Measurements from ENCODE around the gene EPB41.
"Not testable (repeated sequence)": the region's sequence is repeated elsewhere in the genome, so short reads cannot be mapped to it uniquely, and the experiment has no call there.

EPB41 gene

DNA sequence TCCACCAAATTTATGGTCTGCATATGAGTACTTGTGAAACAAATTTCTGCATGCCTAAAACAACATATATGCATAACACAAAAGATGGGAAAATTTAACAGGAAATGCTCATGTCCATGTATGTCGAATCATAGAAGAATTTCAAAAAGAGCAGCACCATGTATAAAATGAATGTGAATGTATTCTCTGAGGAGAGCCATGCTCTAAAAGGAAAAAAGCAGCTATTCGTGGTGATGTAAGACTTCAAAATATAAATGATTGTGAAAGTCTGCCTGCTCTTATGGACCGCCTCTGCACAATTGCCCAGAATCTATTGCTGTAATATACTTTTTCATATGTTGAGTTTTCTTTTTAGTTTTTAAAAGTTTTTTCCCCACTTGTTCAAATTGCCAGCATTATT is 66.8 kb downstream of the EPB41 start:
- DNase-seq (ENCODE audit: low read depth in 2 of 2): no peak

DNA sequence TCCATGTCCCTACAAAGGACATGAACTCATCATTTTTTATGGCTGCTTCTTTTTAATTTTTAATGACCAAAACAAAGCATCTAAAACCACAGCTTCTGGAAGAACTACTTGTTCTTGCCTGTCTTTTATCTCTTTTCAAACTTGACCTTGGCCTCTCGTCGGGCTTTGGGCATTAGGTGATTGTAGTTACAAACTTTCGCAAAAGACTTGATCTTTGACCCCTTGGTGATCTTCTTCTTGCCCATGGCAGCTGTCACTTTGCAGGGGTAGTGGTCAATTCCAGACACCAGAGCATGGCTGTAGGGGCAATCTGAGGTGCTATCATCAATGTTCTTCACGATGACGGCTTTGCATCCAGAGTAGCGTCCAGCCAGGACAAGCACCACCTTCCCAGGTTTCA is 67.8 kb downstream of the EPB41 start:
- DNase-seq (ENCODE audit: low read depth in 2 of 2): no peak

DNA sequence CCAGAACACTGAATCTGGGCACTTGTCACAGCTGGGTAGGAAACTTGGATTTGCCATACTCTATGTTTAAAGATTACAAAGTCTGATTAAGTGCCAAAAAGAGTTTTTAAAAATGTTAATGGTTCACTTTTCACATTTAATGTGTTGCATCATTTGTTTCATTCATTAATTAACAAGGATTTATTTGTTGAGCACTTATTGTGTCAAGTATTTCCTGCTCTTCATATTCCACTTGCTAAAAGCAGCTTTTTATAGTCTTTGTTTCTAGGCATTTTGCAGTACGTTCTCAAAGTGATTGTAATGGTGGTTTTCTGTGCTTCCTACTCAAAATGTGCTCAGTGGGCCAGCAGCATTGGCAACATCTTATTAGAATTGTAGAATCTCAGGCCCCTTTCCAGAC is 68.7 kb downstream of the EPB41 start:
- DNase-seq (ENCODE audit: low read depth in 2 of 2): no peak

DNA sequence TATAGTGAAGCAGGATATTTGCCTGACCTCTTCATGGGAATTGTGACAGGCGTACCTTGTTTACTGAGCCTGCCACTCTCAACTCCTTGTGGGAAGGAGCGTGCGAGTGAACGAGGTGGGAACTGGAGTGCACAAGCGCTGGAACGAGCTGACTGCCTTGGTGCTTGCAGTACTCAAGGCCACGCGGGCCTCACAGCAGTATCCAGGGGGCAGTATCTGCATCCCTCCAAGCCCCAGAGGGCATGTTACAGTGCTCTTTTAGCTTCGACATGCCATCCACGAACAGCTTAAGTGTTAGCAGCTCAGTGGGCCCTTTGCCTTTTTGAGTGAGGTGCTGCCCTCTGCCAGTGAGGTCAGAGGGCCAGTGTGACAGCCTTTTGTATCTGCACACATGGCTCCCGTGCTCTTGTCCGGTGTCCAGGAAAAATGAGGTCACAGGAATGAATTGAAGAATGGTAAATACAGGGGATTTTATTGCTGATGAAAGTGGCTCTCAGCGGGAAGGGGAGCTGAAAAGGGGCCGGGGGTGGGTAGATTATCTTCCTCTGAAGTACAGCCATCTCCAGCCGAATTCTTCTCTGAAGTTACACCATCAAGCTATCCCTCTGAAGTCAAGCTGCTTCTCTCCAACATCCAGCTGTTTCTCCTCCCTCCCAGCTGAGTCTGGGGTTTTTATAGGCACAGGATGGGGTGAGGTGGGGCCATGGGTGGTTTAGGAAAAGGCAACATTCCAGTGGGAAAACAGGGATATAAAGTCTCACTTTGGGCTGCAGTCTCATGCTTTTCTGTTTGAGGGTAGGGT is 69.3 kb downstream of the EPB41 start:
- no peak for DNase-seq (ENCODE audit: low read depth in 2 of 2)

DNA sequence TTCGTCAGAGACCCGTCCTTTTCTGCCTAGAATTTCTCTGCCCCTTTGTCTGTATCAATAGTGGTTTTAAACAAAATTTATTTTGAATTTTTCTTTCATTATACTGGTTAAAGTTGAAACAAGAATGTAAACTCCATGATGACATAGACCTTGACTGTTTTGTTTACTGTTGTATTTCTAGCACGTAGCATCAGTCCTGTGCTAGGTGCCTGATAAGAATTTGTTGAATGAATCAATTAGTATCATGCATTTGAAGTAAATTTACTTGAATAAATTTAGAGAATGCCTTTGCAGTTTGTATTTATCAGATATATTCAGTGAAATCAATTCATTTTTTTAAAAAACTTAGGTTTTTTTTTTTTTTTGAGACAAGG is 69.9 kb downstream of the EPB41 start:
- no peak for DNase-seq (ENCODE audit: low read depth in 2 of 2)

DNA sequence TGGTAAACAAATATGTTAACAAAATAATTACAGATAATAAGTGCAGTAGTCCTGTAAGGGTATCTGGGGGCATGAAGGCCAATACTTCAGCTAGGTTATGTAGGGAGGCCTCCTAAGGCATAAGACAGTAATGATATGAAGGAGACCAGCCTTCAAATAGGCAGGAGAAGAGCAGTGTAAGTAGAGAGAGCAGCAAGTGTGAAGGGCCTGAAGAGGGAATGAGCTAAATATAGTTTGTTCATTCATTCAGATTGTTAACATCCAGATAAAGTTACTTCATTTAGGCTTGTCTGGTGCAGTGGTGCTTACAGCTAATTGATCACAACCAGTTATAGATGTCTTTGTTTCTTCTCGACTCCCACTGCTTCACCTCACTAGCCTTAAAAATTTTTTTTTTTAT is 71.1 kb downstream of the EPB41 start:
- no peak for DNase-seq (ENCODE audit: low read depth in 2 of 2)

DNA sequence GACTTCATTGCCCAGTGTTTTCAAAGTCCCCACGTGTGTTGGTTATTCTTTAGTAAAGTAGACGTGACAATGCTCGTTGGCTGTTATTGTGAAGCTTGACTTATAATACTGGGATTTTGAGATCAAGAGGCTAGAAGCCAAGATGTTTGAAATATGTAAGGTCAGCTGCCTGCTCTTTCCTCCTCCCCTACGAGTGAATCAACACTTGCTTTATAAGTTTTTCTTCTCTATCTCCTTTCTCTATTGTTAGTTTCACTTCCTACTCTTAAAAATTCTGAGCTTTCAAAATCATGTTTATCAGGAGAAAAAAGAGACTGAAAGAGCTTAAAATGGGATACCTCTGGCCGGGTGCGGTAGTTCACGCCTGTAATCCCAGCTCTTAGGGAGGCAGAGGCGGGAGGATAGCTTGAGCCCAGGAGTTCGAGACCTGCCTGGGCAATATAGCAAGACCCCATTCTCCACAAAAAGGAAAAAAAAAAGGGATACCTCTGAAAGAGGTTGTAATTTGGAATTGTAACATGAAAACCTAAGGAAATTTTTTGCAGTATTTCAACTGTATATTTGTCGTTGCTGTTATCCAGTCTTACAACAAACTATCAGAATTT is 72.0 kb downstream of the EPB41 start:
- DNase-seq (ENCODE audit: low read depth in 2 of 2): no peak

DNA sequence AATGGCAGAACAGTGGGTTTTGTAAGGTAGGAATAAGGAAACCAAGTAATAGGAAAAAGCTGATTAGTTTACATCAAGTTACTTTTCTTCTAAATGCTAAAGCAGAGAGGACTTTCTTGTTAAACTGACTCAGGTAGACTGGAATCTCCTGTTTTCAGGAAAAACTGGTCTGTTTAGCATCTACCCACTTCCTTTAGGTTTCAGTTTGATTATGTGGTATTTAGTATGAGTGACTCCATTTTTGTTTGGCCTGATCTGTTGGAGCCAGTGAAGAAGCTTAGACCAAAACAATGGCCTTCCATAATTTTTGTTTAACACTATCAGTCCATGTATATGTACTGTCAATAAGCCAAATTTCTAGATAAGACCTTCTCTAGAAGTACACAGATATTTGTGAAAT is 88.4 kb downstream of the EPB41 start:
- no peak for DNase-seq (ENCODE audit: low read depth in 2 of 2)

DNA sequence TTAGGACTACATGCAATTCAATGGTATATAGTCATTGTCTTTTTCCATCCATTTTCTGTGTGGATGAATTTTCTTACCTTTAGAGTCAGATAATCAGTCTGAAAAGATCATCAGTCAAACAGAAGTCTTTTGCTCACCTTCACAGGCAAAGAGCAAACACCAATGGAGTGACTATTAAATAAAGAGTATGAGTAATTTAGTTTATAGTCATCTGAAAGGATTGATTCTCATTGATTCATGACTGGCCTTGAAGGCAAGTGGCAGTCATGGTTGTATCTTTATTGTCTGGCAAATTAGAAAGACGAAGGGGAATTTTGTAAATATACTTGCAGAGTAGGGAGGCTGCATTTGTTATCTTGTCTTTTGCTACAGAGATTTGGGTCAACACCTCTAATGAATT is 89.9 kb downstream of the EPB41 start:
- no peak for DNase-seq (ENCODE audit: low read depth in 2 of 2)

DNA sequence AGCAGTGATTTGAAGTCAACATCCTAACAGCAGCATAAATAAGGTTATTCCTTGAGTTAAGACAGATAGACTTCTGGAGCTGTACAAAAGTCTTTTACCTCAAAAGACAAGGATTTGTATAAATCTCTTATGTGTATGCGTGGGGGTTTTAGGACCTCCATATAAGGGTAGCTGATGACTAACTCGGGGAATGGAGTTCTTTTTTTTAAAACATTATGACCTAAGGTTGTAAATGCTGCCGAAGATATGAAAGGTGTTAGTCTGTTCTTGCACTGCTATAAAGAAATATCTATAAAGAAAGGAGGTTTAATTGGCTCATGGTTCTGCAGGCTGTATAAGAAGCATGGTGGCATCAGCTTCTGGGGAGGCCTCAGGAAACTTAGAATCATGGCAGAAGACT is 90.4 kb downstream of the EPB41 start:
- DNase-seq (ENCODE audit: low read depth in 2 of 2): no peak

DNA sequence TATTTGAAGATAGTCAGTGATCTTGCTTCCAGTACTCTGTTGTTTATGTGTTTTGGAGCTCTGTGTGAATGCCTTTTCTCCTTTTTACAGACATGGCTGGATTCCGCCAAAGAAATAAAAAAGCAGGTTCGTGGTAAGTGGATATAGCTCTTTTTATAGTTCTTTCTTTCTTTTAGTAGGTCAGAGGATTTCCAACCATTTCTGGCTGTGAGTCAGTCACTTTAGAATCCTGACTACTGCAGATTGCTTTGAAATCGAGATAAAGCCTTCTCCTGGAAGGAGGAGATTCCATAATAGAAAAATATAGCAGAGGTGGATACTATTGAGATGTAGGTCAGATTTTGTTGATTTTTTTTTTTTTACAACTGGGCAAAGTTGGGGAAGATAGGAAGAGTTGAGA is 97.4 kb downstream of the EPB41 start:
- no peak for DNase-seq (ENCODE audit: low read depth in 2 of 2)

DNA sequence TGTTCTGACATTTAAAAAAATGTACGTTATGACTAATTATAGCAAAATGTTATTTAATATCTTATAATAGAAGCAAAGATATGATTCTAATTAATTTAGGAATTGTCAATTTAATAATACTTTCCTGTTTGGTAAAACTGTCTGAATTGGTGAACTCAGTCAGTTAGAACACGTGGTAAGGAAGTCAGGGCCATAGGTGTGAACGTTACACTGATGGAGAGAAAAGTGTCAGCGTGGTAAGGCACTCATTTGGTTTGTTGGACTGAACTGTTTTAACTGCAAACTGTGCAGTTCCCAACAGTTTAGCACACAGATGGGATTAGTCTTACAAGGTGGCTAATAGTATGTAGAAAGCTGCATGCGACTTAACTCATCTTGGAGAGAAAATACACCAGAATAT is 102.9 kb downstream of the EPB41 start:
- no peak for DNase-seq (ENCODE audit: low read depth in 2 of 2)

DNA sequence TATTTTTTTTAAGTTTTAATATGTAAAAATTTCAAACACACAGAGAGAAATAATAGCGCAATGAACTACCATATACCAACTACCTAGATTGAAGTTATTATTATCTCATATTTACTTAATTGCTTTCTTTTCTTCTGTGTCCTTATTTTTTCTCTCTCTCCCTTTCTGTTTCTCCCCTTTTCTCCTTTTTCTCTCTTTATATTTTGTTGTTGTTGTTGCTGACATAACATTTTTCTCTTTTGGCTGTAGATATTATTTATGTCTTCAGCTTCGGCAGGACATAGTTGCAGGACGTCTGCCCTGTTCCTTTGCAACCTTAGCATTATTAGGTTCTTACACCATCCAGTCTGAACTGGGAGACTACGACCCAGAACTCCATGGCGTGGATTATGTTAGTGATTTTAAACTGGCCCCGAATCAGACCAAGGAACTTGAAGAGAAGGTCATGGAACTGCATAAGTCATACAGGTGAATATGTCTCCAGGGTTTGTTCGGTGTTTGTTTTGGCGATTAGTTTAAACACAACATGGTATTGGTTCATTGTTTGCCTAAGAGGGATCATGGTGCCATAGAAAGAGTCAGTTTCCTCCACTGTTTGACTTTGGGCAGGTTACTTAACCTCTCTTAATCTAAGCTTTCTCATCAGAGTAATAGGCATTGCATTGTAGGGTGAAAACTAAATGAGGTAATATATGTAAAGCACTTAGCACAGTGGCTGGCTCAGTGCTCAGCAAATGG is 103.8 kb downstream of the EPB41 start:
- DNase-seq (ENCODE audit: low read depth in 2 of 2): no peak

DNA sequence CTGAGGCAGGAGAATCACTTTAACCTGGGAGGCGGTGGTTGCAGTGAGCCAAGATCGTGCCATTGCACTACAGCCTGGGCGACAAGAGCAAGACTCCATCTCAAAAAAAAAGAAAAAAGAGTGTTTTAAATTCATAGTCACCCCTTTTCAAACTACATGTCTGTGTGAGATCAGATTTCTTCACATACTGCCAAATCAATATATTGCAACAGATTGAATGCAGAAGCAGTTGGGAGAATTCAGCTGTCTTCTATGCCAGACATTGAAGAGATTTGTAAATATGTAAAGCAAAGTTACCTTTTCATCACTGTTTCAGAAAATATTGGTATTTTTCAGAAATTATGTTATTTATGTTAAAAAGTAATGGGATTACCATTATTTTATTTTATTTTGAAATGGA is 108.3 kb downstream of the EPB41 start:
- DNase-seq (ENCODE audit: low read depth in 2 of 2): no peak

DNA sequence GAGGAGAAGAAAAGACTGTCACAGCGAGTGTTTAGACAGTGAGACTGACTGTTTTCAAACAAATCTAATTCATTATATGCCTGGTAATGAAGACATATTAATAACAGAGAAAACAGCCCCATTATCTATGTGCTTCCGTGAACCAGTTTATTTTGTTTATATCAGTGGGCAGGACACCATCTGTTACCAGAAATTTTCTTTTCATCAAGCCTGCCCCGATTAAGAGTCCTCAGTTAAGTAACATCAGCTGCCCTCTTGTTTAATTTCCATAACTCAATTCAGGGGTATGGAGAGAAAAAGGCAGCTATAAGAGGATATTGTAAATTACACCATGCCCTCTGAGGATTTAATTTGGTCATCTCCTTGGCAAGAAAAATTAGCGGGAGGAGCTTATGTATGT is 115.3 kb downstream of the EPB41 start:
- DNase-seq (ENCODE audit: low read depth in 2 of 2): no peak

DNA sequence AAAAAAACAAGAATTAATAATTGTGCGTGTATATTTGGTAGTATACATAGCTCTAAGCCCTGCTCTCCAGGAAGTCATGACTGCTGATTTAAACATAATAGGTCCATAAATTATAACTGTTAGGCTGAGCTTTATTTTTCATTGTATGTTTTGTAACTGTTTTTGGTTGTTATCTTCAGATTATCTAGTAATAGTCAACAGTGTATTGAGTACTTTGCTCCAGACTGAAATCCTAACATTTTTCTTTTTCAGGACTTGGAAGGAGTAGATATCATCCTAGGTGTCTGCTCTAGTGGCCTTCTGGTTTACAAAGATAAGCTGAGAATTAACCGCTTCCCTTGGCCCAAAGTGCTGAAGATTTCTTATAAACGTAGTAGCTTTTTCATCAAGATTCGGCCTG is 118.5 kb downstream of the EPB41 start:
- DNase-seq (ENCODE audit: low read depth in 2 of 2): no peak

DNA sequence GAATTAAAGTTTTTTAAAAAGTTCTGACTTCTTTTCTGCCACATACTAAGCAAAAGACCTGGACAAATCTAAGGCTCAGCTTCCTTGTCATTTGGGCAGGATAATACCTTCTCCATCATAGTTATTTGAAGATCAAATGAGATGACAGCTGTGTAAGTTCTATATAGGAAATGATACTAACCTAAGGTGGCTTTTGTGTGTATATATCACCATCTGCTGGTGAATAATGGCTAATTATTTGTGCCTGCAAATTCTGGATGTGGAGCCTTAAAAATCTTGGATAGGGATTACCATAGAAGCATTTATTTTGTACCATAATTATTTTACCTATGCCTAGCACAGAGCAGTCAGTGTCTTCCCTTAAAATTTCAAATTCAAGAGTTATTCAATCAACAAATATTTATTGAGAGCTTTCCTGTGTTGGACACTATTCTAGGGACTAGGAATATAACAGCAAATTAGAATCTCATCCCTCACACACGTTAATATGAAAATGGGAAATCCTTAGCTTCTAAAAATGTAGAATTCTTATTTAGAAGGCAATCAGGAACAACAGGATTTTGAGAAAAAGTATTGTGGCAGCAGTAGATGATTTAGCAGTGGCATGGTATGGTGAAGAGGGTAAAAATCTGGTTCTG is 119.6 kb downstream of the EPB41 start:
- no peak for DNase-seq (ENCODE audit: low read depth in 2 of 2)

DNA sequence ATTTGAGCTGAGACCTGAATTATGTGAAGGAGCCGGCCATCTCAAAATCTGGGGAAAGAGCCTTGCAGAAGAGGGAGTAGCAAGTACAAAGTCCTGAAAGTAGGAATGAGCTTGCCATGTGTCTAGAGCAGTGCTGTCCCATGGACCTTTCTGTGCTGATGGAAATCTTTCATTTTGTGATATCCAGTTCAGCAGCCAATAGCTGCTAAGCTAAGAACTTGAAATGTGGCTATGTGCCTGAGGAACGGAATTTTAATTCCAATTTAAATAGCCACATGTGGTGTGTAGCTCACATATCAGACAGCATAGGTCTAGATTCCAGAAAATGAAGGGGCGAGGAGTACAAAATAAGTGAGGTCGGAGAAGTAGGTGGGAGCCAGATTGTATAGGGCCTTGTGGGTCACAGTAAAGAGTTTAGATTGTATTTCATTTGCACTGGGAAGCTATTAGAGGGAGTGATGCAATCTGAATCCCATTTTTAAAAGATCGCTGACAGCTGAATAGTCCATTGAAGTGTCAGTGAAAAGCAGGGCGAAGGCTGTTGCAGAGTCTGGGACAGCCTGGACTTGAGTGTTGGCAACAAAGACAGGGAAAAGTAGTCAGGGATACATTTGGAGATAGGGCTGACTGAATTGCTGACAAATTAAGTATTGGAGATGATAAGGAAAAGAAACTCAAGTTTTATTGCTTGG is 129.1 kb downstream of the EPB41 start:
- DNase-seq (ENCODE audit: low read depth in 2 of 2): no peak

DNA sequence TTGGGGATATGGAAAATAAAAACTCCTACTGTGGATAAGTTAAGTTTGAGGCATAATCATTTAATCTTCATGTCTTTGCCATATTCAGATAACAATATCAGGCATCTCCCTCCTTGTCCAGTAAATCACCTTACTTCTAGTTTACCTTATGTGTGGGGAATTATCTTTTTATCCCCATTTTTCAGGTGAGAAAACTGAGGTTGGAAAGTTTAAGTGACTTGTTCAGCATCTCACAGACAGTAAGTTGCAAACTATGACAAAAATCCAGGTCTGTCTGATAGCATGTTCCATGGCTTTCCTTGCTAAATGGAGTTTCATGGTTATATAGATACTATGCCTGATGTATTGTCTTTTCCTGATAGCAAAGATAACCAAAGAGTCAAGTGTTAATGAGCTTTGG is 129.6 kb downstream of the EPB41 start:
- no peak for DNase-seq (ENCODE audit: low read depth in 2 of 2)

DNA sequence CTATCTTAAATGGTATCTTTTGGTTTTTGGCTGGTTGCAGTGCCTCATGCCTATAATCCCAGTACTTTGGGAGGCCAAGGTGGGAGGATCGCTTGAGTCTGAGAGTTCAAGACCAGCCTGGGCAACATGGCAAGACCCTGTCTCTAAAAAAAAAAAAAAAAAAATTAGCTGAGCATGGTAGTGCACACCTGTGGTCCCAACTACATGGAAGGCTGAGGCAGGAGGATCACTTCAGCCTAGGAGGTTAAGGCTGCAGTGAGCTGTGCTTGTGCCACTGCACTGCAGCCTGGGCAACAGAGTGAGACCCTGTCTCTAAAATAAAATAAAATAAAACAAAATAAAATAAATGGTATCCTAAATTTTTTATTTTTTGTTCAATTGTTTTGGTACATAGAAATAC is 131.3 kb downstream of the EPB41 start:
- DNase-seq (ENCODE audit: low read depth in 2 of 2): not testable (repeated sequence)

DNA sequence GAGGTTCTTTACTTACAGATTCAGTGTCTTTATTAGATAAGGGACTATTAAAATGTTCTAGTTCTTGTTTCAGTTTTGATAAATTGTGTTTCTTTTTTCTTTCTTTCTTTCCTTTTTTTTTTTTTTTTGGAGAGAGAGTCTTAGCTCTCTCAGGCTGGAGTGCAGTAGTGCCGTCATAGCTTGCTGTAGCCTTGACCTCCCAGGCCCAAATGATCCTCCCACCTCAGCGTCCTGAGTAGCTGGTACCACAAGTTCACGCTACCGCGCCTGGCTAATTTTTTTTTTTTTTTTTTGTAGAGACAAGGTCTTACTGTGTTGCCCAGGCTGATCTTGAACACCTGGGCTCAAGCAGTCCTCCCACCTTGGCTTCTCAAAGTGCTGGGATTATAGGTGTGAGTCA is 132.8 kb downstream of the EPB41 start:
- DNase-seq (ENCODE audit: low read depth in 2 of 2): no peak

DNA sequence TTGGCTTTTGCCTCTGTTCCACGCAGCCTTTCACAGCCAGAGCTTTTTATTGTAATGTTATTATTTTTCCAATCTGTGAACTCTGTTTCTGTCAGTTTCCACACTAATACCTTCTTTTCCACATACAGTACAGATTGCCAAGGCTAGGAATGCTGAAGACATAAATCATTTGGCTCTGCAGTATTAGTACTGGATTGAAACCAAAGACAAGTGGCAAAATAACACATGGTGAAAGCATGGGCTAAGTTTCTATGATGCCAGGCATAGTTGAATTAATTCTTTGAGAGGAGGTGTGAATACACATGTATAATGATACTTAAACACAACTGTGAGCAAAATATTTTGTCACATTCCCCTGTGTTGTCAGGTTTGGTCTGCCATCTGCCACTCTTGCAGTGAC is 135.8 kb downstream of the EPB41 start:
- no peak for DNase-seq (ENCODE audit: low read depth in 2 of 2)
